ENCODE measurements around the gene RXRG.

DNA sequence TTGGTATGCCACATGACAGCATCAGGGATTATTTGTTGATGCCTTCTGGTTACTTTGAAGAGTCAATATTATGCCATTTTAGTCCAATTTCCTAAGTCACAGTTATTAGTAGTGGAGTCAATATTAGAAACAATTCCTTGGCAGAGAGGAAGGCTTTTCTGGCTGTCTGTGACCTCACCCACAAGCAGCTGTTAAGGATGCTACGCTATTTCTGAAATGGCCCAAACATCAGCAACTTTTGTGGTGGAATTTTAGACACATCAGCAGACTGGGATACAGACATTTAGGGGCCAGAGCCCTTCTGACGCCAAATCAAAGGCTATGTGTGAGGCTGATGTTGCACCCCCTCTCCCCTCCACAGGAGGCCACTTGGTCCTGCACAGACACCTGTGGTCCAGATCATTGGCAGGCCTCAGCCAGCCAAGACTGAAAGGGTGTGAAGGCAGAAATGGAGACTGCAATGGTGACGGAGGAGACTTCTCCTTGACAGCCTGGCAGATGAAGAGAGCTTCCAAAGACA, 9.2 kb upstream of the RXRG start:
- TF ChIP-seq, protein P1, sequence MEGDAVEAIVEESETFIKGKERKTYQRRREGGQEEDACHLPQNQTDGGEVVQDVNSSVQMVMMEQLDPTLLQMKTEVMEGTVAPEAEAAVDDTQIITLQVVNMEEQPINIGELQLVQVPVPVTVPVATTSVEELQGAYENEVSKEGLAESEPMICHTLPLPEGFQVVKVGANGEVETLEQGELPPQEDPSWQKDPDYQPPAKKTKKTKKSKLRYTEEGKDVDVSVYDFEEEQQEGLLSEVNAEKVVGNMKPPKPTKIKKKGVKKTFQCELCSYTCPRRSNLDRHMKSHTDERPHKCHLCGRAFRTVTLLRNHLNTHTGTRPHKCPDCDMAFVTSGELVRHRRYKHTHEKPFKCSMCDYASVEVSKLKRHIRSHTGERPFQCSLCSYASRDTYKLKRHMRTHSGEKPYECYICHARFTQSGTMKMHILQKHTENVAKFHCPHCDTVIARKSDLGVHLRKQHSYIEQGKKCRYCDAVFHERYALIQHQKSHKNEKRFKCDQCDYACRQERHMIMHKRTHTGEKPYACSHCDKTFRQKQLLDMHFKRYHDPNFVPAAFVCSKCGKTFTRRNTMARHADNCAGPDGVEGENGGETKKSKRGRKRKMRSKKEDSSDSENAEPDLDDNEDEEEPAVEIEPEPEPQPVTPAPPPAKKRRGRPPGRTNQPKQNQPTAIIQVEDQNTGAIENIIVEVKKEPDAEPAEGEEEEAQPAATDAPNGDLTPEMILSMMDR (conservative IDR thresholded peaks at IDR 0.05; ENCODE audit: low read depth, low read length) = no peak
- no peak for TF ChIP-seq EZH2 (IDR thresholded peaks at IDR 0.05; ENCODE audit: borderline replicate concordance, low read depth, low read length, poor library complexity, severe bottlenecking)

Data from A673 (cell line).